ENCODE data around the gene AADAC.
"Not testable (repeated sequence)": the region's sequence is repeated elsewhere in the genome, so short reads cannot be mapped to it uniquely, and the experiment has no call there.

The AADAC gene

DNA sequence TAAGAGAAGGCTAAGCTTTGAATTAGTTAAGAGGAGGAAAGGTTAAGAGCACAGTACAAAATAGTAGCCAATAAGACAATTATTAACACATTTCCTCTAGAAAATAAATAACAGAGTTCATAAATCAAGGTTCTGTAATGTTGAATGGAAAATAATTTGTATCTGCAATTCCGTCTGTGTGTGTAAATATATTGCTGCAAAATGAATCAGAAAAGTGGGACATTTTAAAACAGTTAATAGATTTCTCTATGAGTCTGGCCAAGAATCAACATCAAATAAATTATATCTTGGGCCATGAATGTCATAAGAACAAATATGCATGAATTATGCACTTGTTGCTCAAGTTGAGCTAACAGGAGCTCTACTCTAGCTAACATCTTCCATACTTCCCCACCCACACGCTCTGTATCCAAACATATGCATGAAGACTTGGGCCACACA is 45.3 kb downstream of the AADAC start:
- no peak for DNase-seq

DNA sequence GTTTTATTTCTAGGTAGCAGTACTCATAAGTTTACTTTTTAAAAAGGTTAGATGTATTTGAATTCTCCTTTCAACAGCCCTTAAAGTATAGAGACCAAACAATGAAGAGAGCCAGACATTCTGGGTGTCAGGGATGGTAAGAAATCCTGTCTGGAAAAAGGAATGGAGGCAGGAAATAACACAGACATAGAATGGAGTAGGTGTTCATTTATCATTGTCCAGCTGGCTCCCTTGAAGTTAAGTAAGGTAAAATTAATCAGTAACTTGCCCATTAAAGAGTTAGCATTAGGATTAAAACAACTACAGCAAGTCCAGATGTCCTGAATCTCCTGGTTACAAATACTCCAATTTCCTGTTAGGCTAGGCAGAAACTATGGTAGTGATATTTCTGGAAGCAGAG is 46.0 kb downstream of the AADAC start:
- no peak for DNase-seq

DNA sequence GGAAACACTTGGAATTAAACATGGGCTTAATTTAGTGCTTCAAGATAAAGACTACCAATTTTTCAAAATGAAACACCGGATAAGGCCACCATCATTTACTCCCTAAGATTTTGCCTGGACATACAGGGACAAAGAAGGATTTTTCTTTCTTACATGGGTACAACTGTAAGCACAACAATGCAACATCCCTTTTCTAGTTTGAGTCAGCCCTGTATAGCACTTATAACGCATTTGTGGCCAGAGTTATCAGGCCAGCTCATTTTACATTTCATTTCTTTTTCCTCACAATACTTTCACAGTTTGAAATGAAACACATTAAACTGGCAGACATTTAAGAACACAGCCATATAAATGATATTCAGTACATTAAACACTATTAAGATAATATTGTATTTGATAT is 49.7 kb downstream of the AADAC start:
- DNase-seq, result no peak

DNA sequence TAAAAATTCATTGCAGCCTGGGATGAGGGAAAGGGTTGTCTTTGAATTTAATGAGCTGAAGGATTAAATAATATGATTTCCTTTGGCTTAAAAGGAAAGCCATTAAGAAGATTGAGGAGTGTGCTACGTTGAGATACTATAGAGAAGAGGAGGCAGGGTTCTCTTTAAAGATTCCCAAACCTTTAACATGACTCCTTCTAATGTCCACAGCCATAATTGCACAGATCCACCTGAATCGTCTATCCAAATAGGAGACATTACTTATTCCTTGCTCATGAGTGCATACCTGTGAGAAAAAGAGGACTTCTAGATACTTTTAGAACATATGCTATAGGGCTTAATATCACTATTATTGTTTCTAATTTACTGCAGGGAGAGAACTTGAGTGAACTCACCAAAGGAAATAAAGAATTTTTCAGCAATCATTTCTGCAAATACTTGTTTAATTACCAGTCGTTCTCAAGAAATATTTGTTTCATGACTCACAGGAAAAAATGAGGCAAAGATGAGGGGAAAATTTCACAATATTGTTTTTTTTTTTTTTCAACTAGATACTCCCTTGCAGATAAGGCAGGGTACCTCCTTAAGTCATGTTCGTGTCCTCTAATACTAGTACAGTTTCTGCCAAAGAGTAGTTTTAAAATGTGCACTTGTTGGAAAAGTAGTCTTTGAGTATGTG is 50.6 kb downstream of the AADAC start:
- DNase-seq, result no peak

DNA sequence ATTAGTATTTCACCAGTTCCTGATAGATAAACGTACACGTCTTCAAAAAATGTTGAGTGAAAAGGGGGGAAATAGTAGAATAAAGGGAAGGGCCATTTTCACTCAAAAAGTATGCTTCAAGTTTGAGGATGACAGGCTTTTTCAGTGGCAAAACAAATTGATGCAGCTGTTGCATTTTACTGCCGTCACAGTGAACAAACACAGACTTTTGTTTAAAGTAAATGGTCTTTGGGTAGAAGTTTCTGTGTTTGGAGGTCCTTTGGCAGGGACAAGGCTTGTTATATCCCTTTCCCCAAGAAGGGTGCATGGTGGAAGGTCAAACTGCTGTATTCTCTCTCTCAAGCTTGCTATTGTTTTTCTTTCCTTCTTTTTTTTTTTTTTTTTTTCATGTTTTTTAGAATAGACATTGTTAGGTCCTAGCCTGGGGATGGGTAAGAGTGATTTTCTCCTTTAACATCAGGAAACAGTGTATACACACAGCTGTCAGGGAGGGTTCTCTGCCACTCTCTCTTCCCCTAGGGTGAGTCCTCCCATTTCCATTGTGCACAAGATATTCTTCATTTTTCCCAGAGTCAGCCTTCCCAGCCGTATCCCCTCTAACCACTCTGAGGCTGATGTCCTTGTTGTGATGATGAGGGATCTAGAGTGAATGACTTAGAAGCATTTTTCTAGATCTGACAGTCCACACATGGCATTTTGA is 52.9 kb downstream of the AADAC start:
- DNase-seq, result no peak

DNA sequence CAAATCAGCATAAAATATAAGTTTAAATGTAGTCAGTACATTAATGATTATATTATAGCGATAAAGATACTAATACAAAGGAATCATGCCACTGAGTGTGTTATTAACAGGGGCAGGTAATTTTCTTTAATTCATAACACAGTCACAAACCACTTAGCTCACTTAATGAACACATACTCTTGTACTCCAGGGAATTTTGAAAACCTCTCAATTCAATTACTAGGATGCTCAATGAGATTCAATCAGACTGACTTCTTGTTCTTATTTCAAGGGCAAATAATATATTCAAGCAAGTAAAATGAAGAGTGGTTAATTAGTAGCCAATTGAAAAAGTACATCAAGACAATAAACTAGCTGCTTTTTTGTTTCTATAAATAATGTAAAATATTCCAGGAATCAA is 53.8 kb downstream of the AADAC start:
- no peak for DNase-seq

DNA sequence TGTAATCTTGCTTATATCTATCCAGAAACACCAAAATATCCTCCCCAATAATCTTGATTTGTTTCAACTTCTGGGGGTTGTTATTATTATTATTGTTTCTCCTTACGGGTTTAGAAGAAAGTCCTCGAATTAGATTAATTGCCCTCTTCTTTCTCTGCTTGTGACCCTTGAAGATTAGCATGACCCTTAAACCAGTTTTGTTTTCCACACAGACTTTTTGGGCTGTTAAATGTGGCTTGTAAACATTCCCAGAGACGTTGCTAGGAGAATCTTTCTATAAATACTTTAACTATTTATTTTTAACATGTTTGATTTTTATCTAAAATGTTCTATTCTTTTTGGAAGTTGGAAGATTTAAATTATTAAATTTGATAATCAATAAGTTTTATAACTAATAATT is 55.3 kb downstream of the AADAC start:
- no peak for DNase-seq

GRCh38 chr3:151871639-151872468 is 57.9 kb downstream of the AADAC start:
- DNase-seq, result peak; percentile 35

GRCh38 chr3:151873398-151873797 is 59.5 kb downstream of the AADAC start, which contains the start of gene SUCNR1:
Gene SUCNR1, plus strand, starts transcription at chr3:151873643. Its CDS starts 6,250 bp downstream, at chr3:151879893.
- DNase-seq, result no peak

- DNase-seq, result not testable (repeated sequence)
These were observed 60.2 kb downstream of the AADAC start for GRCh38 chr3:151874079-151874478.

- no peak for DNase-seq
These were observed 61.8 kb downstream of the AADAC start for GRCh38 chr3:151875759-151876158.

DNA sequence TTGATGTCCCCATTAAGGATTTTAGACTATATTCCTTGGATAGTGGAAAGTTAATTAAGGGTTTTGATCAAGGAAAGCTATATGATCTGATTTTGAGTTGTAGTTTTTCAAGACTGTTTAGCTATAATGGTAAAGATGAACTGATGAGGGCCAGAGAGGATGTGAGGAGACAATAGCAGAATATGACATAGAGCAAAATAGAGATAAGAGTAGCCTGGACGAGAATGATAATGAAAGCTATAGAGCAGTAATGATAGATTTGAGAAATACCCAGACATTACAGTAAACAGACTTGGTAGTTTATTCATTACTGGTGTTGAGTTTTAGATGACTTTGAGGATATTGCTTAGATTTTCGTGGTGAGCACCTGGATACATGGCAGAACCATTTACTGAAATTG is 63.4 kb downstream of the AADAC start:
- DNase-seq, result no peak

Measured in CD4-positive, alpha-beta T cell treated with Interleukin-17A for 1 hour (primary cell).